ENCODE measurements around the gene ZNF317.
"Not testable (repeated sequence)": the region's sequence is repeated elsewhere in the genome, so short reads cannot be mapped to it uniquely, and the experiment has no call there.

The ZNF317 gene

GRCh38 chr19:9150650-9151049 lies 10.5 kb downstream of the ZNF317 start:
- Mint-ChIP-seq H3K36me3 (peaks cover 66% of the 10 kb centered on the region), H3K4me3 (no peak overlapping the region), H3K27me3 (no peaks in the 10 kb centered on the region), H3K27ac (peak overlapping the region; percentile 48), H3K4me1 (peaks cover 45% of the 10 kb centered on the region), H3K9me3 (peaks cover 15% of the 10 kb centered on the region)
- DNase-seq (ENCODE audit: low spot score in 2 of 2) (no peak), ATAC-seq (ENCODE audit: low read depth) (no peak)

GRCh38 chr19:9151367-9151766 lies 11.2 kb downstream of the ZNF317 start:
- DNase-seq (ENCODE audit: low spot score in 2 of 2) (no peak), ATAC-seq (ENCODE audit: low read depth) (no peak)
- H3K27me3 Mint-ChIP-seq, result no peaks in the 10 kb centered on the region
- peaks cover 71% of the 10 kb centered on the region for H3K36me3 Mint-ChIP-seq
- H3K27ac Mint-ChIP-seq, result no peak overlapping the region
- peaks cover 15% of the 10 kb centered on the region for H3K9me3 Mint-ChIP-seq
- H3K4me1 Mint-ChIP-seq, result peaks cover 51% of the 10 kb centered on the region
- no peak overlapping the region for H3K4me3 Mint-ChIP-seq

GRCh38 chr19:9155591-9155990 lies 15.4 kb downstream of the ZNF317 start:
- no peak for DNase-seq (ENCODE audit: low spot score in 2 of 2)
- Mint-ChIP-seq H3K27ac (peak overlapping the region; percentile 8), H3K36me3 (peaks cover 78% of the 10 kb centered on the region), H3K4me3 (no peak overlapping the region), H3K27me3 (no peaks in the 10 kb centered on the region), H3K4me1 (peaks cover 37% of the 10 kb centered on the region), H3K9me3 (peaks cover 13% of the 10 kb centered on the region)
- ATAC-seq (ENCODE audit: low read depth), result no peak

GRCh38 chr19:9156304-9156703 lies 16.1 kb downstream of the ZNF317 start:
- Mint-ChIP-seq H3K4me1 (peaks cover 34% of the 10 kb centered on the region), H3K27ac (peak overlapping the region; percentile 8), H3K4me3 (peak overlapping the region; percentile 47), H3K9me3 (peaks cover 13% of the 10 kb centered on the region), H3K36me3 (peaks cover 80% of the 10 kb centered on the region), H3K27me3 (no peaks in the 10 kb centered on the region)
- DNase-seq (ENCODE audit: low spot score in 2 of 2) (no peak), ATAC-seq (ENCODE audit: low read depth) (no peak)

GRCh38 chr19:9159891-9160290 lies 19.7 kb downstream of the ZNF317 start:
- Mint-ChIP-seq H3K27ac (no peak overlapping the region), H3K9me3 (peaks cover 5% of the 10 kb centered on the region), H3K36me3 (peaks cover 80% of the 10 kb centered on the region), H3K4me3 (no peak overlapping the region), H3K27me3 (no peaks in the 10 kb centered on the region), H3K4me1 (peaks cover 20% of the 10 kb centered on the region)
- no peak for ATAC-seq (ENCODE audit: low read depth)
- DNase-seq (ENCODE audit: low spot score in 2 of 2), result no peak

GRCh38 chr19:9161427-9161826 lies 21.2 kb downstream of the ZNF317 start:
- ATAC-seq (ENCODE audit: low read depth) (no peak), DNase-seq (ENCODE audit: low spot score in 2 of 2) (no peak)
- H3K9me3 Mint-ChIP-seq, result peaks cover 5% of the 10 kb centered on the region
- no peak overlapping the region for H3K27ac Mint-ChIP-seq
- peaks cover 5% of the 10 kb centered on the region for H3K4me1 Mint-ChIP-seq
- no peak overlapping the region for H3K4me3 Mint-ChIP-seq
- peaks cover 77% of the 10 kb centered on the region for H3K36me3 Mint-ChIP-seq
- no peaks in the 10 kb centered on the region for H3K27me3 Mint-ChIP-seq

- peaks cover 4% of the 10 kb centered on the region for H3K9me3 Mint-ChIP-seq
- ATAC-seq (ENCODE audit: low read depth) (no peak), DNase-seq (ENCODE audit: low spot score in 2 of 2) (no peak)
- no peaks in the 10 kb centered on the region for H3K4me1 Mint-ChIP-seq
- H3K4me3 Mint-ChIP-seq, result no peak overlapping the region
- no peaks in the 10 kb centered on the region for H3K27me3 Mint-ChIP-seq
- H3K36me3 Mint-ChIP-seq, result peaks cover 59% of the 10 kb centered on the region
- H3K27ac Mint-ChIP-seq, result no peak overlapping the region
These were observed 25.1 kb downstream of the ZNF317 start for GRCh38 chr19:9165261-9165660.

- Mint-ChIP-seq H3K36me3 (peaks cover 43% of the 10 kb centered on the region), H3K27me3 (no peaks in the 10 kb centered on the region), H3K4me3 (no peak overlapping the region), H3K27ac (peak overlapping the region; percentile 48), H3K9me3 (peaks cover 4% of the 10 kb centered on the region), H3K4me1 (no peaks in the 10 kb centered on the region)
- no peak for ATAC-seq (ENCODE audit: low read depth)
- DNase-seq (ENCODE audit: low spot score in 2 of 2), result no peak
These were observed 26.6 kb downstream of the ZNF317 start for GRCh38 chr19:9166846-9167245.

- peaks cover 4% of the 10 kb centered on the region for H3K9me3 Mint-ChIP-seq
- no peak for ATAC-seq (ENCODE audit: low read depth)
- peaks cover 12% of the 10 kb centered on the region for H3K36me3 Mint-ChIP-seq
- H3K27me3 Mint-ChIP-seq, result no peaks in the 10 kb centered on the region
- no peak for DNase-seq (ENCODE audit: low spot score in 2 of 2)
- H3K4me3 Mint-ChIP-seq, result no peak overlapping the region
- no peaks in the 10 kb centered on the region for H3K4me1 Mint-ChIP-seq
- H3K27ac Mint-ChIP-seq, result no peak overlapping the region
These were observed 31.3 kb downstream of the ZNF317 start for GRCh38 chr19:9171393-9171991.

- H3K4me1 Mint-ChIP-seq, result no peaks in the 10 kb centered on the region
- peaks cover 1% of the 10 kb centered on the region for H3K27me3 Mint-ChIP-seq
- no peaks in the 10 kb centered on the region for H3K36me3 Mint-ChIP-seq
- no peak overlapping the region for H3K4me3 Mint-ChIP-seq
- DNase-seq (ENCODE audit: low spot score in 2 of 2) (no peak), ATAC-seq (ENCODE audit: low read depth) (no peak)
- no peak overlapping the region for H3K27ac Mint-ChIP-seq
- H3K9me3 Mint-ChIP-seq, result peaks cover 6% of the 10 kb centered on the region
These were observed 35.1 kb downstream of the ZNF317 start for GRCh38 chr19:9175326-9175725.

- no peak for ATAC-seq (ENCODE audit: low read depth)
These were observed 38.7 kb downstream of the ZNF317 start, which contains the start of gene OR7D2 for GRCh38 chr19:9178901-9179300. Gene OR7D2, plus strand, starts transcription at chr19:9178979. Its CDS starts 6,803 bp downstream, at chr19:9185782.

GRCh38 chr19:9183000-9183399 lies 42.8 kb downstream of the ZNF317 start:
- no peak overlapping the region for H3K27ac Mint-ChIP-seq
- H3K4me3 Mint-ChIP-seq, result no peak overlapping the region
- H3K36me3 Mint-ChIP-seq, result no peaks in the 10 kb centered on the region
- H3K27me3 Mint-ChIP-seq, result peaks cover 3% of the 10 kb centered on the region
- ATAC-seq (ENCODE audit: low read depth), result no peak
- H3K4me1 Mint-ChIP-seq, result no peaks in the 10 kb centered on the region
- DNase-seq (ENCODE audit: low spot score in 2 of 2), result no peak
- peaks cover 6% of the 10 kb centered on the region for H3K9me3 Mint-ChIP-seq

More at GRCh38 chr19:9178901-9179300, 38.7 kb downstream of the ZNF317 start, which contains the start of gene OR7D2:
- H3K4me3 Mint-ChIP-seq, result no peak within 1 kb of the TSS
- H3K9me3 Mint-ChIP-seq, result peaks cover 6% of the 10 kb centered on the region
- DNase-seq (ENCODE audit: low spot score in 2 of 2), result no peak
- H3K4me1 Mint-ChIP-seq, result no peaks in the 10 kb centered on the region
- peaks cover 1% of the 10 kb centered on the region for H3K27me3 Mint-ChIP-seq
- H3K36me3 Mint-ChIP-seq, result no peaks in the 10 kb centered on the region
- H3K27ac Mint-ChIP-seq, result no peak within 1 kb of the TSS

GRCh38 chr19:9187191-9187590 lies 47.0 kb downstream of the ZNF317 start:
- no peak overlapping the region for H3K4me3 Mint-ChIP-seq
- ATAC-seq (ENCODE audit: low read depth) (no peak), DNase-seq (ENCODE audit: low spot score in 2 of 2) (no peak)
- H3K36me3 Mint-ChIP-seq, result no peaks in the 10 kb centered on the region
- no peaks in the 10 kb centered on the region for H3K4me1 Mint-ChIP-seq
- H3K27ac Mint-ChIP-seq, result no peak overlapping the region
- H3K9me3 Mint-ChIP-seq, result peaks cover 12% of the 10 kb centered on the region
- peaks cover 3% of the 10 kb centered on the region for H3K27me3 Mint-ChIP-seq

GRCh38 chr19:9189535-9189934 lies 49.3 kb downstream of the ZNF317 start:
- Mint-ChIP-seq H3K4me1 (no peaks in the 10 kb centered on the region), H3K36me3 (no peaks in the 10 kb centered on the region), H3K9me3 (peaks cover 14% of the 10 kb centered on the region), H3K27ac (no peak overlapping the region), H3K27me3 (peaks cover 5% of the 10 kb centered on the region), H3K4me3 (no peak overlapping the region)
- ATAC-seq (ENCODE audit: low read depth) (no peak), DNase-seq (ENCODE audit: low spot score in 2 of 2) (no peak)

GRCh38 chr19:9198044-9198443 lies 57.8 kb downstream of the ZNF317 start:
- ATAC-seq (ENCODE audit: low read depth); DNase-seq (ENCODE audit: low spot score in 2 of 2); H3K4me3 Mint-ChIP-seq; H3K27me3 Mint-ChIP-seq; H3K4me1 Mint-ChIP-seq; H3K36me3 Mint-ChIP-seq; H3K27ac Mint-ChIP-seq; H3K9me3 Mint-ChIP-seq: not testable (repeated sequence)

Measured in memory B cell (primary cell).